Measurements from ENCODE around the gene FGR.
A peak's percentile ranks its signal among the peaks of the same experiment; 100 is the strongest.

DNA sequence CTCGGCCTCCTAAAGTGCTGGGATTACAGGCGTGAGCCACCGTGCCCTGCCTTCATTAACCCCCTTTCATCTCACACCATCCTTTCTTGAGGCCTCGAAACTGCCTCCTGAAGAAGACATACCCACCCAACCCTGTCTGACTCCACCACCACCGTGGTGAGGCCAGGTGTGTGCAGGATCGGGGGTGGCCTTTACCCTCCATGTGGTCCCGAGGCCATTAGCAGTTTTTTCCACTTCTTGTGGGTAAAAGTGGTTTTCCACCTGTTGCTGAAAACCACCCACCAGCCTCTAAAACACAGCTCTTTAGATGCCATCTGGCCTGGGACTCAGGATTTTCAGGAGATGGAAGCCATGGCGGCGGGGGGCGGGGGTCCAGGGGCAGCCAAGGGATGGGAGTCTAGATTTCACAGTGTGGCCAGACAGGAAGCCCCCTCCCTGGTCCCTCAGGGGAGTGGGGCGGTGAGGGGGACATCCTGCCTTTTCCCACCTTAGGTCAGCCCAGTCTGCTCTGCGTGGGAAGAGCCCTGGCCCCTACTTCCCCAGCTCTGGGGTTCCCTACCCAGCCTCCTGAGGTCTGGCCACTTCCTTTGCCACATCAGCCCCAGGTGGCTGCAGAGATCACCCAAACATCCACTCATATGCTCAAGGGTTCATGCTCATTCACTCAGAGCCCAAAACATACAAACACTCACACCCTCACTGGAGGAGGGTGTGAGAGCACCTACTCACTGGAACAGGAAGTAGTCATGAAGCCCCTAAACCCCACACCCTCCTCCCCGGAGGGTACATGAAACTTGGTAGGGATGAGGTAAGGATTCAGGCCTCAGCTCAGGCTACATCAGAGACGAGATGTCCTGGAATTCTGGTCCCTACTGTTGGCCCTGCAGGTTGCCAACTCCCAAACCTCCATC lies 2.3 kb downstream of the FGR start:
- TF ChIP-seq, protein P1, sequence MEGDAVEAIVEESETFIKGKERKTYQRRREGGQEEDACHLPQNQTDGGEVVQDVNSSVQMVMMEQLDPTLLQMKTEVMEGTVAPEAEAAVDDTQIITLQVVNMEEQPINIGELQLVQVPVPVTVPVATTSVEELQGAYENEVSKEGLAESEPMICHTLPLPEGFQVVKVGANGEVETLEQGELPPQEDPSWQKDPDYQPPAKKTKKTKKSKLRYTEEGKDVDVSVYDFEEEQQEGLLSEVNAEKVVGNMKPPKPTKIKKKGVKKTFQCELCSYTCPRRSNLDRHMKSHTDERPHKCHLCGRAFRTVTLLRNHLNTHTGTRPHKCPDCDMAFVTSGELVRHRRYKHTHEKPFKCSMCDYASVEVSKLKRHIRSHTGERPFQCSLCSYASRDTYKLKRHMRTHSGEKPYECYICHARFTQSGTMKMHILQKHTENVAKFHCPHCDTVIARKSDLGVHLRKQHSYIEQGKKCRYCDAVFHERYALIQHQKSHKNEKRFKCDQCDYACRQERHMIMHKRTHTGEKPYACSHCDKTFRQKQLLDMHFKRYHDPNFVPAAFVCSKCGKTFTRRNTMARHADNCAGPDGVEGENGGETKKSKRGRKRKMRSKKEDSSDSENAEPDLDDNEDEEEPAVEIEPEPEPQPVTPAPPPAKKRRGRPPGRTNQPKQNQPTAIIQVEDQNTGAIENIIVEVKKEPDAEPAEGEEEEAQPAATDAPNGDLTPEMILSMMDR (conservative IDR thresholded peaks at IDR 0.05; ENCODE audit: low read depth in 2 of 2): no peak
- TF ChIP-seq EZH2 (IDR thresholded peaks at IDR 0.05; ENCODE audit: low read depth, unreplicated experiment) (peak; percentile 10), ZNF114 (CRISPR knock-in tag; IDR thresholded peaks at IDR 0.05) (no peak), POLR2AphosphoS5 (IDR thresholded peaks at IDR 0.05; ENCODE audit: low read depth) (no peak), EZH2phosphoT487 (IDR thresholded peaks at IDR 0.05; ENCODE audit: unreplicated experiment) (no peak), JUNB (IDR thresholded peaks at IDR 0.05; ENCODE audit: unreplicated experiment) (no peak), ZNF331 (CRISPR knock-in tag; IDR thresholded peaks at IDR 0.05; ENCODE audit: low read depth) (no peak), CREB1 (CRISPR knock-in tag; IDR thresholded peaks at IDR 0.05; ENCODE audit: low read depth) (no peak), STAT1 (IDR thresholded peaks at IDR 0.05; ENCODE audit: unreplicated experiment) (no peak), NANOG (IDR thresholded peaks at IDR 0.05; ENCODE audit: borderline replicate concordance) (no peak)
- TF ChIP-seq, protein P2, sequence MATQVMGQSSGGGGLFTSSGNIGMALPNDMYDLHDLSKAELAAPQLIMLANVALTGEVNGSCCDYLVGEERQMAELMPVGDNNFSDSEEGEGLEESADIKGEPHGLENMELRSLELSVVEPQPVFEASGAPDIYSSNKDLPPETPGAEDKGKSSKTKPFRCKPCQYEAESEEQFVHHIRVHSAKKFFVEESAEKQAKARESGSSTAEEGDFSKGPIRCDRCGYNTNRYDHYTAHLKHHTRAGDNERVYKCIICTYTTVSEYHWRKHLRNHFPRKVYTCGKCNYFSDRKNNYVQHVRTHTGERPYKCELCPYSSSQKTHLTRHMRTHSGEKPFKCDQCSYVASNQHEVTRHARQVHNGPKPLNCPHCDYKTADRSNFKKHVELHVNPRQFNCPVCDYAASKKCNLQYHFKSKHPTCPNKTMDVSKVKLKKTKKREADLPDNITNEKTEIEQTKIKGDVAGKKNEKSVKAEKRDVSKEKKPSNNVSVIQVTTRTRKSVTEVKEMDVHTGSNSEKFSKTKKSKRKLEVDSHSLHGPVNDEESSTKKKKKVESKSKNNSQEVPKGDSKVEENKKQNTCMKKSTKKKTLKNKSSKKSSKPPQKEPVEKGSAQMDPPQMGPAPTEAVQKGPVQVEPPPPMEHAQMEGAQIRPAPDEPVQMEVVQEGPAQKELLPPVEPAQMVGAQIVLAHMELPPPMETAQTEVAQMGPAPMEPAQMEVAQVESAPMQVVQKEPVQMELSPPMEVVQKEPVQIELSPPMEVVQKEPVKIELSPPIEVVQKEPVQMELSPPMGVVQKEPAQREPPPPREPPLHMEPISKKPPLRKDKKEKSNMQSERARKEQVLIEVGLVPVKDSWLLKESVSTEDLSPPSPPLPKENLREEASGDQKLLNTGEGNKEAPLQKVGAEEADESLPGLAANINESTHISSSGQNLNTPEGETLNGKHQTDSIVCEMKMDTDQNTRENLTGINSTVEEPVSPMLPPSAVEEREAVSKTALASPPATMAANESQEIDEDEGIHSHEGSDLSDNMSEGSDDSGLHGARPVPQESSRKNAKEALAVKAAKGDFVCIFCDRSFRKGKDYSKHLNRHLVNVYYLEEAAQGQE (IDR thresholded peaks at IDR 0.05; ENCODE audit: unreplicated experiment): no peak
- TF ChIP-seq, protein P3, sequence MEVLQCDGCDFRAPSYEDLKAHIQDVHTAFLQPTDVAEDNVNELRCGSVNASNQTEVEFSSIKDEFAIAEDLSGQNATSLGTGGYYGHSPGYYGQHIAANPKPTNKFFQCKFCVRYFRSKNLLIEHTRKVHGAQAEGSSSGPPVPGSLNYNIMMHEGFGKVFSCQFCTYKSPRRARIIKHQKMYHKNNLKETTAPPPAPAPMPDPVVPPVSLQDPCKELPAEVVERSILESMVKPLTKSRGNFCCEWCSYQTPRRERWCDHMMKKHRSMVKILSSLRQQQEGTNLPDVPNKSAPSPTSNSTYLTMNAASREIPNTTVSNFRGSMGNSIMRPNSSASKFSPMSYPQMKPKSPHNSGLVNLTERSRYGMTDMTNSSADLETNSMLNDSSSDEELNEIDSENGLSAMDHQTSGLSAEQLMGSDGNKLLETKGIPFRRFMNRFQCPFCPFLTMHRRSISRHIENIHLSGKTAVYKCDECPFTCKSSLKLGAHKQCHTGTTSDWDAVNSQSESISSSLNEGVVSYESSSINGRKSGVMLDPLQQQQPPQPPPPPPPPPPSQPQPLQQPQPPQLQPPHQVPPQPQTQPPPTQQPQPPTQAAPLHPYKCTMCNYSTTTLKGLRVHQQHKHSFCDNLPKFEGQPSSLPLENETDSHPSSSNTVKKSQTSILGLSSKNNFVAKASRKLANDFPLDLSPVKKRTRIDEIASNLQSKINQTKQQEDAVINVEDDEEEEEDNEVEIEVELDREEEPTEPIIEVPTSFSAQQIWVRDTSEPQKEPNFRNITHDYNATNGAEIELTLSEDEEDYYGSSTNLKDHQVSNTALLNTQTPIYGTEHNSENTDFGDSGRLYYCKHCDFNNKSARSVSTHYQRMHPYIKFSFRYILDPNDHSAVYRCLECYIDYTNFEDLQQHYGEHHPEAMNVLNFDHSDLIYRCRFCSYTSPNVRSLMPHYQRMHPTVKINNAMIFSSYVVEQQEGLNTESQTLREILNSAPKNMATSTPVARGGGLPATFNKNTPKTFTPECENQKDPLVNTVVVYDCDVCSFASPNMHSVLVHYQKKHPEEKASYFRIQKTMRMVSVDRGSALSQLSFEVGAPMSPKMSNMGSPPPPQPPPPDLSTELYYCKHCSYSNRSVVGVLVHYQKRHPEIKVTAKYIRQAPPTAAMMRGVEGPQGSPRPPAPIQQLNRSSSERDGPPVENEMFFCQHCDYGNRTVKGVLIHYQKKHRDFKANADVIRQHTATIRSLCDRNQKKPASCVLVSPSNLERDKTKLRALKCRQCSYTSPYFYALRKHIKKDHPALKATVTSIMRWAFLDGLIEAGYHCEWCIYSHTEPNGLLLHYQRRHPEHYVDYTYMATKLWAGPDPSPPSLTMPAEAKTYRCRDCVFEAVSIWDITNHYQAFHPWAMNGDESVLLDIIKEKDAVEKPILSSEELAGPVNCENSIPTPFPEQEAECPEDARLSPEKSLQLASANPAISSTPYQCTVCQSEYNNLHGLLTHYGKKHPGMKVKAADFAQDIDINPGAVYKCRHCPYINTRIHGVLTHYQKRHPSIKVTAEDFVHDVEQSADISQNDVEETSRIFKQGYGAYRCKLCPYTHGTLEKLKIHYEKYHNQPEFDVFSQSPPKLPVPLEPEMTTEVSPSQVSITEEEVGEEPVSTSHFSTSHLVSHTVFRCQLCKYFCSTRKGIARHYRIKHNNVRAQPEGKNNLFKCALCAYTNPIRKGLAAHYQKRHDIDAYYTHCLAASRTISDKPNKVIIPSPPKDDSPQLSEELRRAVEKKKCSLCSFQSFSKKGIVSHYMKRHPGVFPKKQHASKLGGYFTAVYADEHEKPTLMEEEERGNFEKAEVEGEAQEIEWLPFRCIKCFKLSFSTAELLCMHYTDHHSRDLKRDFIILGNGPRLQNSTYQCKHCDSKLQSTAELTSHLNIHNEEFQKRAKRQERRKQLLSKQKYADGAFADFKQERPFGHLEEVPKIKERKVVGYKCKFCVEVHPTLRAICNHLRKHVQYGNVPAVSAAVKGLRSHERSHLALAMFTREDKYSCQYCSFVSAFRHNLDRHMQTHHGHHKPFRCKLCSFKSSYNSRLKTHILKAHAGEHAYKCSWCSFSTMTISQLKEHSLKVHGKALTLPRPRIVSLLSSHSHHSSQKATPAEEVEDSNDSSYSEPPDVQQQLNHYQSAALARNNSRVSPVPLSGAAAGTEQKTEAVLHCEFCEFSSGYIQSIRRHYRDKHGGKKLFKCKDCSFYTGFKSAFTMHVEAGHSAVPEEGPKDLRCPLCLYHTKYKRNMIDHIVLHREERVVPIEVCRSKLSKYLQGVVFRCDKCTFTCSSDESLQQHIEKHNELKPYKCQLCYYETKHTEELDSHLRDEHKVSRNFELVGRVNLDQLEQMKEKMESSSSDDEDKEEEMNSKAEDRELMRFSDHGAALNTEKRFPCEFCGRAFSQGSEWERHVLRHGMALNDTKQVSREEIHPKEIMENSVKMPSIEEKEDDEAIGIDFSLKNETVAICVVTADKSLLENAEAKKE (CRISPR knock-in tag; IDR thresholded peaks at IDR 0.05): no peak

Data from GM23338 (cell line).